ENCODE results near the gene ANO6. TPM values are rescaled to one million over a fixed set of nuclear protein-coding genes. Genes with fewer than 3 reads are reported as not detected.

The ANO6 gene
- total and polyA plus RNA-seq, 4 donors: 18.6 to 52.3 (median 29.1) TPM

DNA sequence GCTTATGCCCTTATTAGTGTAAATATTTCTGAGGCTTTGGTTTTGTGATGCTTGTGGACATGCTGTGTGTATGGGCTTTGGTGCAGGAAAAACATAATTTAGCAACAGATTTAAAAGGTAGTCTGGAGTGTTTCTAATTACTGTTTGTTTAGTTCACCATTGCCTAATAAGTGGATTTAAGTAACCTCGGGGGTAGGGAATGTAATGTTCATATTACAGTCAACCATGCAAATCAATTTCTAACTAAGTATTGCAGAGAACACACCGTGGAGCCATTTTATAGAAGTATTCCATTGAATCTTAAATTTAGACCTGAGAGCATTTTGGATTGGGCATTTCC, 53.5 kb downstream of the ANO6 start:
- H3K4me1 ChIP-seq (ENCODE audit: control insufficient read depth in 4 of 4, insufficient read depth in 4 of 4, low read length in 3 of 4): peaks cover 3 to 16% (median 13%) of the 10 kb centered on the region in 4 donors
- no peaks in the 10 kb centered on the region for H3K9me3 ChIP-seq (ENCODE audit: control insufficient read depth in 4 of 4, low read length in 3 of 4)
- no peaks in the 10 kb centered on the region for H3K36me3 ChIP-seq (ENCODE audit: control insufficient read depth in 4 of 4, insufficient read depth in 3 of 4, low read depth in 1 of 4, low read length in 3 of 4)
- 35% methylated on average over 2 of the region's 2 CpGs for WGBS
- peak overlapping the region in 1 of 2 donors; percentile 66 for H3K27ac ChIP-seq (ENCODE audit: low read depth in 1 of 2, low read length in 2 of 2)
- H3K27me3 ChIP-seq (ENCODE audit: control insufficient read depth in 4 of 4, insufficient read depth in 4 of 4, low read length in 3 of 4): no peaks in the 10 kb centered on the region
- TF ChIP-seq JUND (IDR thresholded peaks at IDR 0.05): no peak
- TF ChIP-seq RXRA (IDR thresholded peaks at IDR 0.05): peak in 1 of 2 donors; percentile 27
- peak; percentile 15 for TF ChIP-seq FOXA1 (IDR thresholded peaks at IDR 0.05)
- DNase-seq (ENCODE audit: low spot score): no peak
- H3K9ac ChIP-seq (ENCODE audit: low read depth in 1 of 2, low read length in 2 of 2): no peak overlapping the region
- no peak overlapping the region for H3K4me3 ChIP-seq (ENCODE audit: low read depth in 1 of 3, low read length in 3 of 3)

DNA sequence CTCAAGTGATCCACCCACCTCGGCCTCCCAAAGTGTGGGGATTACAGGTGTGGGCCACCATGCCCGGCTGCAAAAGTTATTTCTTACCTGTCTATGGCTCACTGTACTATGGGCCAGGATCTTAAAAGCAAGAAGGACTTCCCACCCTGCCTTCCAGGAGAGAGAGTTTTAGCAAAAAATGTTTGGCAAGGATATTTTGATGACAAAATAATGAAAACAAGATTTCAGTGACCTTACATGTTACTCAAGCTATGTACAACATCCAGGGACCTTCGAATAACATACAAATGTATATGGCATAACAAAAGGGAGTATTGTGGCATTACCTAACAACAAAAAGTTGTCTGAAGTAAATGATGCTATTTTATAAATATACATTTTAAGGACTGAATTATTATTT, 55.1 kb downstream of the ANO6 start:
- TF ChIP-seq TAF1 (conservative IDR thresholded peaks at IDR 0.05) (no peak), HNF4A (conservative IDR thresholded peaks at IDR 0.05) (no peak), RAD21 (IDR thresholded peaks at IDR 0.05) (no peak), NR2F2 (IDR thresholded peaks at IDR 0.05) (no peak), FOXA1 (IDR thresholded peaks at IDR 0.05) (no peak), EGR1 (IDR thresholded peaks at IDR 0.05; ENCODE audit: low read depth in 2 of 2) (no peak), GABPA (IDR thresholded peaks at IDR 0.05 in 1 of 2, conservative IDR thresholded peaks at IDR 0.05 in 1 of 2) (no peak), RXRA (IDR thresholded peaks at IDR 0.05) (no peak), FOXA2 (IDR thresholded peaks at IDR 0.05) (no peak), HNF4G (IDR thresholded peaks at IDR 0.05) (no peak), SP1 (IDR thresholded peaks at IDR 0.05) (no peak)
- TF ChIP-seq, protein P1, sequence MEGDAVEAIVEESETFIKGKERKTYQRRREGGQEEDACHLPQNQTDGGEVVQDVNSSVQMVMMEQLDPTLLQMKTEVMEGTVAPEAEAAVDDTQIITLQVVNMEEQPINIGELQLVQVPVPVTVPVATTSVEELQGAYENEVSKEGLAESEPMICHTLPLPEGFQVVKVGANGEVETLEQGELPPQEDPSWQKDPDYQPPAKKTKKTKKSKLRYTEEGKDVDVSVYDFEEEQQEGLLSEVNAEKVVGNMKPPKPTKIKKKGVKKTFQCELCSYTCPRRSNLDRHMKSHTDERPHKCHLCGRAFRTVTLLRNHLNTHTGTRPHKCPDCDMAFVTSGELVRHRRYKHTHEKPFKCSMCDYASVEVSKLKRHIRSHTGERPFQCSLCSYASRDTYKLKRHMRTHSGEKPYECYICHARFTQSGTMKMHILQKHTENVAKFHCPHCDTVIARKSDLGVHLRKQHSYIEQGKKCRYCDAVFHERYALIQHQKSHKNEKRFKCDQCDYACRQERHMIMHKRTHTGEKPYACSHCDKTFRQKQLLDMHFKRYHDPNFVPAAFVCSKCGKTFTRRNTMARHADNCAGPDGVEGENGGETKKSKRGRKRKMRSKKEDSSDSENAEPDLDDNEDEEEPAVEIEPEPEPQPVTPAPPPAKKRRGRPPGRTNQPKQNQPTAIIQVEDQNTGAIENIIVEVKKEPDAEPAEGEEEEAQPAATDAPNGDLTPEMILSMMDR (IDR thresholded peaks at IDR 0.05; ENCODE audit: low read depth, low read length, missing input control): no peak
- TF ChIP-seq, protein P2, sequence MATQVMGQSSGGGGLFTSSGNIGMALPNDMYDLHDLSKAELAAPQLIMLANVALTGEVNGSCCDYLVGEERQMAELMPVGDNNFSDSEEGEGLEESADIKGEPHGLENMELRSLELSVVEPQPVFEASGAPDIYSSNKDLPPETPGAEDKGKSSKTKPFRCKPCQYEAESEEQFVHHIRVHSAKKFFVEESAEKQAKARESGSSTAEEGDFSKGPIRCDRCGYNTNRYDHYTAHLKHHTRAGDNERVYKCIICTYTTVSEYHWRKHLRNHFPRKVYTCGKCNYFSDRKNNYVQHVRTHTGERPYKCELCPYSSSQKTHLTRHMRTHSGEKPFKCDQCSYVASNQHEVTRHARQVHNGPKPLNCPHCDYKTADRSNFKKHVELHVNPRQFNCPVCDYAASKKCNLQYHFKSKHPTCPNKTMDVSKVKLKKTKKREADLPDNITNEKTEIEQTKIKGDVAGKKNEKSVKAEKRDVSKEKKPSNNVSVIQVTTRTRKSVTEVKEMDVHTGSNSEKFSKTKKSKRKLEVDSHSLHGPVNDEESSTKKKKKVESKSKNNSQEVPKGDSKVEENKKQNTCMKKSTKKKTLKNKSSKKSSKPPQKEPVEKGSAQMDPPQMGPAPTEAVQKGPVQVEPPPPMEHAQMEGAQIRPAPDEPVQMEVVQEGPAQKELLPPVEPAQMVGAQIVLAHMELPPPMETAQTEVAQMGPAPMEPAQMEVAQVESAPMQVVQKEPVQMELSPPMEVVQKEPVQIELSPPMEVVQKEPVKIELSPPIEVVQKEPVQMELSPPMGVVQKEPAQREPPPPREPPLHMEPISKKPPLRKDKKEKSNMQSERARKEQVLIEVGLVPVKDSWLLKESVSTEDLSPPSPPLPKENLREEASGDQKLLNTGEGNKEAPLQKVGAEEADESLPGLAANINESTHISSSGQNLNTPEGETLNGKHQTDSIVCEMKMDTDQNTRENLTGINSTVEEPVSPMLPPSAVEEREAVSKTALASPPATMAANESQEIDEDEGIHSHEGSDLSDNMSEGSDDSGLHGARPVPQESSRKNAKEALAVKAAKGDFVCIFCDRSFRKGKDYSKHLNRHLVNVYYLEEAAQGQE (IDR thresholded peaks at IDR 0.05): no peak
- TF ChIP-seq, protein P3, sequence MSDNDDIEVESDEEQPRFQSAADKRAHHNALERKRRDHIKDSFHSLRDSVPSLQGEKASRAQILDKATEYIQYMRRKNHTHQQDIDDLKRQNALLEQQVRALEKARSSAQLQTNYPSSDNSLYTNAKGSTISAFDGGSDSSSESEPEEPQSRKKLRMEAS (IDR thresholded peaks at IDR 0.05): no peak
- WGBS: 92% methylated on average over 3 of the region's 3 CpGs
- Histone ChIP-seq H3K9ac (ENCODE audit: low read depth in 1 of 2, low read length in 2 of 2) (no peak overlapping the region), H3K4me1 (ENCODE audit: control insufficient read depth in 4 of 4, insufficient read depth in 4 of 4, low read length in 3 of 4) (peaks cover 3 to 16% (median 13%) of the 10 kb centered on the region in 4 donors), H3K36me3 (ENCODE audit: control insufficient read depth in 4 of 4, insufficient read depth in 3 of 4, low read depth in 1 of 4, low read length in 3 of 4) (no peaks in the 10 kb centered on the region), H3K9me3 (ENCODE audit: control insufficient read depth in 4 of 4, low read length in 3 of 4) (no peaks in the 10 kb centered on the region), H3K27ac (ENCODE audit: low read depth in 1 of 2, low read length in 2 of 2) (no peak overlapping the region), H3K4me3 (ENCODE audit: low read depth in 1 of 3, low read length in 3 of 3) (no peak overlapping the region), H3K27me3 (ENCODE audit: control insufficient read depth in 4 of 4, insufficient read depth in 4 of 4, low read length in 3 of 4) (no peaks in the 10 kb centered on the region)
- DNase-seq (ENCODE audit: low spot score): no peak

Data from liver (tissue), 9 donors.